PFSK-1 (cell line): ENCODE measurements around the gene PRKAG2.

Experiments
- FOXP2 ChIP-seq: optimal IDR thresholded peaks from 2 replicates; pipeline ENCODE3; 2011; ENCODE audit warnings: borderline replicate concordance, control low read depth, inconsistent platforms; ENCODE audit not compliant: insufficient read depth; ENCODE audit errors: extremely low read length, extremely low read depth
- POLR2AphosphoS5 ChIP-seq: IDR thresholded peaks from 2 replicates; pipeline ENCODE4 v1.6.1; 2012; ENCODE audit warnings: low read depth, mild to moderate bottlenecking, control low read depth, low read length, moderate library complexity
- SIN3A ChIP-seq: IDR thresholded peaks from 2 replicates; pipeline ENCODE4 v1.6.1; 2012; ENCODE audit warnings: mild to moderate bottlenecking, low read length, moderate library complexity, borderline replicate concordance; ENCODE audit not compliant: insufficient read depth
- TAF1 ChIP-seq: IDR thresholded peaks from 2 replicates; pipeline ENCODE4 v1.6.1; 2012; ENCODE audit warnings: low read length, control low read depth, borderline replicate concordance; ENCODE audit not compliant: insufficient read depth
- TF ChIP-seq, protein P1 (sequence below), 2 experiments: IDR thresholded peaks; 2 replicates each; pipeline versions ENCODE4 v1.6.1 to v1.8.0; 2011 to 2012; ENCODE audit warnings: low read depth in 2 of 2, low read length in 2 of 2, control low read depth in 1 of 2, inconsistent platforms in 1 of 2, mild to moderate bottlenecking in 1 of 2, moderate library complexity in 1 of 2; ENCODE audit not compliant: insufficient read depth in 1 of 2

DNA sequence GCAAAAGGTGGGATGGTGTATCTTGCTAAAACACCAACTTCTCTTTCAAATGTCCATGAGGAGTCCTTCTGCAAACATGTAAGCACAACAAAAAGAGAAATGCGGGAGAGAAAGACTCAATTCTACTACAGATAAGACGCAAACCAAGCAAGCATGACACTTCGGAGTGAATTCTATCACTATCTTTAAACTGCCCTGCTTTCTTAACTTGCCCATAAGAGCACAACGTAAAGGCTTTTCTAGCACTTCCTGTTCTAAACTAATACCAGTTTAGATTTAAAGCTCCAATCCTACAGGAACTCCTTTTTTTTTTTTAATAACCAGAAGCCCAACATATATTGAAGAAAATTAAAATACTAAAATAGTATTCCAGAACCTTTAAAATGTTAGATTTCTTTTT is 365.6 kb downstream of the PRKAG2 start:
- no peak for TF ChIP-seq POLR2AphosphoS5
- TF ChIP-seq TAF1, result no peak
- TF ChIP-seq, protein P1, sequence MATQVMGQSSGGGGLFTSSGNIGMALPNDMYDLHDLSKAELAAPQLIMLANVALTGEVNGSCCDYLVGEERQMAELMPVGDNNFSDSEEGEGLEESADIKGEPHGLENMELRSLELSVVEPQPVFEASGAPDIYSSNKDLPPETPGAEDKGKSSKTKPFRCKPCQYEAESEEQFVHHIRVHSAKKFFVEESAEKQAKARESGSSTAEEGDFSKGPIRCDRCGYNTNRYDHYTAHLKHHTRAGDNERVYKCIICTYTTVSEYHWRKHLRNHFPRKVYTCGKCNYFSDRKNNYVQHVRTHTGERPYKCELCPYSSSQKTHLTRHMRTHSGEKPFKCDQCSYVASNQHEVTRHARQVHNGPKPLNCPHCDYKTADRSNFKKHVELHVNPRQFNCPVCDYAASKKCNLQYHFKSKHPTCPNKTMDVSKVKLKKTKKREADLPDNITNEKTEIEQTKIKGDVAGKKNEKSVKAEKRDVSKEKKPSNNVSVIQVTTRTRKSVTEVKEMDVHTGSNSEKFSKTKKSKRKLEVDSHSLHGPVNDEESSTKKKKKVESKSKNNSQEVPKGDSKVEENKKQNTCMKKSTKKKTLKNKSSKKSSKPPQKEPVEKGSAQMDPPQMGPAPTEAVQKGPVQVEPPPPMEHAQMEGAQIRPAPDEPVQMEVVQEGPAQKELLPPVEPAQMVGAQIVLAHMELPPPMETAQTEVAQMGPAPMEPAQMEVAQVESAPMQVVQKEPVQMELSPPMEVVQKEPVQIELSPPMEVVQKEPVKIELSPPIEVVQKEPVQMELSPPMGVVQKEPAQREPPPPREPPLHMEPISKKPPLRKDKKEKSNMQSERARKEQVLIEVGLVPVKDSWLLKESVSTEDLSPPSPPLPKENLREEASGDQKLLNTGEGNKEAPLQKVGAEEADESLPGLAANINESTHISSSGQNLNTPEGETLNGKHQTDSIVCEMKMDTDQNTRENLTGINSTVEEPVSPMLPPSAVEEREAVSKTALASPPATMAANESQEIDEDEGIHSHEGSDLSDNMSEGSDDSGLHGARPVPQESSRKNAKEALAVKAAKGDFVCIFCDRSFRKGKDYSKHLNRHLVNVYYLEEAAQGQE (IDR thresholded peaks at IDR 0.05; ENCODE audit: insufficient read depth in 1 of 2, low read depth in 2 of 2, low read length in 2 of 2), result no peak
- no peak for TF ChIP-seq SIN3A
- TF ChIP-seq FOXP2, result no peak
